PC-3 (cell line): ENCODE data around the gene SH3BP4. TPM values are rescaled to one million over a fixed set of nuclear protein-coding genes. Genes with fewer than 3 reads are reported as not detected.

Experiments
- ATAC-seq: fragments of 200-7000 bp; cut with Tn5 transposase; 2 replicates; pipeline ENCODE4 v1.9.1; 2020; ENCODE audit warnings: mild to moderate bottlenecking, moderate library complexity
- BruUV-seq: library from RNA; stranded (reverse); fragments of 400-500 nt; replicated peaks from 2 replicates; lab custom pipeline; 2021; lab: Mats Ljungman, UMichigan
- CTCF ChIA-PET: fragments of 300-600 bp; sonication (Branson Sonifier 250); formaldehyde crosslinking; loops from one replicate; lab custom pipeline; 2022; ENCODE audit warnings: antibody characterized with exemption; lab: Charles Lee
- POLR2A ChIA-PET: fragments of 300-600 bp; sonication (Branson Sonifier 250); formaldehyde crosslinking; loops from one replicate; lab custom pipeline; 2022; ENCODE audit warnings: antibody characterized with exemption; ENCODE audit not compliant: unreplicated experiment; lab: Charles Lee
- DNase-seq: peaks from one replicate; pipeline ENCODE4 v3.0.0-alpha.2; 2015
- H2AFZ ChIP-seq: fragments of 300-600 bp; sonication (generic); 2 replicates; pipeline ENCODE4 v1.6.0; 2016; ENCODE audit warnings: antibody characterized with exemption, low read length
- H3F3A ChIP-seq: fragments of 300-600 bp; sonication (generic); one replicate; pipeline ENCODE4 v1.6.0; 2017; ENCODE audit warnings: antibody characterized with exemption, low read length, control low read depth, mild to moderate bottlenecking; ENCODE audit not compliant: unreplicated experiment
- H3K27ac ChIP-seq: fragments of 300-600 bp; sonication (generic); 2 replicates; pipeline ENCODE4 v1.5.1; 2016; ENCODE audit warnings: mild to moderate bottlenecking, low read length
- H3K27me3 ChIP-seq: fragments of 300-600 bp; sonication (generic); 2 replicates; pipeline ENCODE4 v1.6.1; 2016; ENCODE audit warnings: low read length, mixed read lengths
- H3K36me3 ChIP-seq: fragments of 300-600 bp; sonication (generic); 2 replicates; pipeline ENCODE4 v1.6.1; 2016; ENCODE audit warnings: low read depth, mixed run types, low read length, mixed read lengths
- H3K4me1 ChIP-seq: fragments of 300-600 bp; sonication (generic); 2 replicates; pipeline ENCODE4 v1.5.1; 2016; ENCODE audit warnings: low read length; ENCODE audit not compliant: insufficient read depth
- H3K4me2 ChIP-seq: fragments of 300-600 bp; sonication (generic); 2 replicates; pipeline ENCODE4 v1.6.0; 2016; ENCODE audit warnings: low read length
- H3K4me3 ChIP-seq: fragments of 300-600 bp; sonication (generic); 2 replicates; pipeline ENCODE4 v1.5.1; 2016; ENCODE audit warnings: mild to moderate bottlenecking, low read length, mixed read lengths
- H3K79me2 ChIP-seq: fragments of 300-600 bp; sonication (generic); 2 replicates; pipeline ENCODE4 v1.6.1; 2017; ENCODE audit warnings: low read length, mixed read lengths
- H3K9ac ChIP-seq: fragments of 300-600 bp; sonication (generic); 2 replicates; pipeline ENCODE4 v1.6.0; 2016; ENCODE audit warnings: mild to moderate bottlenecking, low read length
- H3K9me2 ChIP-seq: fragments of 300-600 bp; sonication (generic); replicated peaks from 2 replicates; pipeline ENCODE4 v1.6.1; 2016; ENCODE audit warnings: mixed run types, low read length, mixed read lengths
- H3K9me3 ChIP-seq: fragments of 300-600 bp; sonication (generic); 2 replicates; pipeline ENCODE4 v1.6.1; 2016; ENCODE audit warnings: low read length, mixed read lengths
- H4K20me1 ChIP-seq: fragments of 300-600 bp; sonication (generic); 2 replicates; pipeline ENCODE4 v1.6.1; 2016; ENCODE audit warnings: low read length, mixed read lengths
- EZH2 ChIP-seq: fragments of 300-600 bp; sonication (generic); IDR thresholded peaks from one replicate; pipeline ENCODE4 v1.6.1; 2017; ENCODE audit warnings: antibody characterized with exemption, mild to moderate bottlenecking, low read length; ENCODE audit not compliant: unreplicated experiment
- EZH2phosphoT487 ChIP-seq: fragments of 300-600 bp; sonication (generic); IDR thresholded peaks from 2 replicates; pipeline ENCODE4 v1.6.1; 2018; ENCODE audit warnings: mild to moderate bottlenecking, antibody characterized with exemption, low read length, borderline replicate concordance
- intact Hi-C: fragments of 100-400 bp; cut with micrococcal nuclease; formaldehyde crosslinking; loops from 2 replicates; pipeline ENCODE4 v1.9.0; 2023
- total RNA-seq: library from RNA; depleted of rRNA; stranded (reverse); fragments of >200 nt; gene quantifications from 2 replicates; pipeline ENCODE4 v1.2.3, GENCODE V29; 2014
- TF ChIP-seq, protein P1 (sequence below): fragments of 300-600 bp; sonication (generic); conservative IDR thresholded peaks from 2 replicates; pipeline ENCODE4 v1.5.1; 2017; ENCODE audit warnings: antibody characterized with exemption, low read depth, mild to moderate bottlenecking, low read length

The SH3BP4 gene
- total RNA-seq, 1 experiment from 2014 or later: 35.2 TPM

DNA sequence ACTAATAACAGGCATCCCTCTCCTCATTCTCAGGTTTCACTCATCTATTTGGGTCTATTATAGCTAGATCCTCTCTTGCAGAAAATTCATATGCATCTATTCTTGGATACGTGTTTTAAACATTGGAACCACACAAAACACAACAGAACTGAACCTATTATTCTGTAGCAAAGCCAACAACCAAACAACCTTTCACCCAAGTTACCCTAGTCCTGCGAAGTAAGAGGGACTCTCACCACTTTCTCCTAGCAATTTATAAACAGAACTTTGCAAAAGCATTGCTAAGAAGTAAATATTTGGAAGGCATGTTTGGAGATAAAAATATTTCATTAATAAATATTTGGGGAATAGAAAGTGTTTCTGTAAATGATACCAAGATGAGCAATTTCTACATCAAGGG is 20.4 kb upstream of the SH3BP4 start:
- POLR2A ChIA-PET: no interaction called here
- Histone ChIP-seq H3K27ac (no peak overlapping the region), H3K27me3 (no peaks in the 10 kb centered on the region), H3F3A (no peaks in the 10 kb centered on the region), H3K9ac (no peak overlapping the region), H3K9me2 (no peaks in the 10 kb centered on the region), H3K79me2 (no peaks in the 10 kb centered on the region), H3K4me2 (no peak overlapping the region), H3K4me1 (no peaks in the 10 kb centered on the region), H3K9me3 (no peaks in the 10 kb centered on the region), H4K20me1 (no peaks in the 10 kb centered on the region), H3K4me3 (no peak overlapping the region), H3K36me3 (no peaks in the 10 kb centered on the region), H2AFZ (no peak overlapping the region)
- no peak for ATAC-seq
- intact Hi-C loops: no loop called here
- no peak for DNase-seq
- CTCF ChIA-PET: no interaction called here
- TF ChIP-seq, protein P1, sequence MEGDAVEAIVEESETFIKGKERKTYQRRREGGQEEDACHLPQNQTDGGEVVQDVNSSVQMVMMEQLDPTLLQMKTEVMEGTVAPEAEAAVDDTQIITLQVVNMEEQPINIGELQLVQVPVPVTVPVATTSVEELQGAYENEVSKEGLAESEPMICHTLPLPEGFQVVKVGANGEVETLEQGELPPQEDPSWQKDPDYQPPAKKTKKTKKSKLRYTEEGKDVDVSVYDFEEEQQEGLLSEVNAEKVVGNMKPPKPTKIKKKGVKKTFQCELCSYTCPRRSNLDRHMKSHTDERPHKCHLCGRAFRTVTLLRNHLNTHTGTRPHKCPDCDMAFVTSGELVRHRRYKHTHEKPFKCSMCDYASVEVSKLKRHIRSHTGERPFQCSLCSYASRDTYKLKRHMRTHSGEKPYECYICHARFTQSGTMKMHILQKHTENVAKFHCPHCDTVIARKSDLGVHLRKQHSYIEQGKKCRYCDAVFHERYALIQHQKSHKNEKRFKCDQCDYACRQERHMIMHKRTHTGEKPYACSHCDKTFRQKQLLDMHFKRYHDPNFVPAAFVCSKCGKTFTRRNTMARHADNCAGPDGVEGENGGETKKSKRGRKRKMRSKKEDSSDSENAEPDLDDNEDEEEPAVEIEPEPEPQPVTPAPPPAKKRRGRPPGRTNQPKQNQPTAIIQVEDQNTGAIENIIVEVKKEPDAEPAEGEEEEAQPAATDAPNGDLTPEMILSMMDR: no peak
- no peak for TF ChIP-seq EZH2phosphoT487
- no peak for TF ChIP-seq EZH2
- no TSS peak for BruUV-seq

DNA sequence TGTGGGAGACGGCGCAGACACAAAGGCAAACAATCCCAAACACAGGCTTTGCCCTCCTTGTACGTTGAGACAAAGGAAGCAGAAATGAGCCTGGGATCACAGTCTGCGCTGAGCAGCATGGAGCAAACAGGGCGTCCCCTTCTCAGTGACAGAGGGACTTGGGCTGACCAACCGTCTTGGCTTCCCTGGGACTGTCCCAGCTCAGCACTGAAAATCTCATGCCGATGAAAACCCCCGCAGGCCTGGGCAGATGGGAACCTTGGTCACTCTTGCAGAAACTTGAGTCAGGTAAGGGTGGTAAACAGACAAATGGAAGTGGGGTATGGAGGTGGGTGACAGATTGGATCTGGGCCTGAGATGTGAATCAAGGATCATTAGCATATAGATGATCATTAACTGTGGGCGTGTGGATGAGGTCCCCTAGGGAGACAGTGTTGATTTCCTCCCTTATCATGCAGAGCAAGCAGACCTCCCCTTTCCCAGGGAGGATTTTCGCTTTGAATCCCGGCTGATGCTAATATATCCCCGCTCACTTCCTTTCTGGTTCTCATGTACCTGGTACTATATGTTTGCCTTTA is 19.1 kb upstream of the SH3BP4 start:
- H3K9me2 ChIP-seq: no peaks in the 10 kb centered on the region
- H3F3A ChIP-seq: no peaks in the 10 kb centered on the region
- intact Hi-C loops: no loop called here
- no peaks in the 10 kb centered on the region for H3K4me1 ChIP-seq
- DNase-seq (no peak), ATAC-seq (no peak)
- H3K4me2 ChIP-seq: no peak overlapping the region
- no peak overlapping the region for H3K4me3 ChIP-seq
- H3K9me3 ChIP-seq: no peaks in the 10 kb centered on the region
- H3K27ac ChIP-seq: no peak overlapping the region
- no peak overlapping the region for H2AFZ ChIP-seq
- no peaks in the 10 kb centered on the region for H4K20me1 ChIP-seq
- no peaks in the 10 kb centered on the region for H3K36me3 ChIP-seq
- no TSS peak for BruUV-seq
- CTCF ChIA-PET: no interaction called here
- H3K27me3 ChIP-seq: no peaks in the 10 kb centered on the region
- POLR2A ChIA-PET: no interaction called here
- no peak overlapping the region for H3K9ac ChIP-seq
- H3K79me2 ChIP-seq: no peaks in the 10 kb centered on the region
- TF ChIP-seq EZH2phosphoT487 (no peak), EZH2 (no peak)
- TF ChIP-seq, protein P1: no peak

DNA sequence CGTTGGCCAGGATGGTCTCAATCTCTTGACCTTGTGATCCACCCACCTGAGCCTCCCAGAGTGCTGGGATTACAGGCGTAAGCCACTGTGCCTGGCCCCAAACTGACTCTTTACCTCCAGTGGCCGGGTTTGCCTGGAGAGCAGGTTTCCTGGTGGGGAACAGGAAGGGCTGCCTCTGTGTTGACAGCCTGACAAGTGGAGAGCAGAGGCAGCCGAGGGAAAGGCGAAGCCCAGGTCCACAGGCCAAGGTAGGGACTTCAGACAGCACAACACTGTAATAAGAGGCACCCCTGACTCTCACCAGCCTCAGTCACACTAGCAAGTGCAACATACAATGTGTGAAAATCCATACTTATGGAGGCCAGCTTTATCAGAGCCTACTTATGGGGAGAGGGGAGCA is 16.5 kb upstream of the SH3BP4 start:
- intact Hi-C loops: no loop called here
- no TSS peak for BruUV-seq
- Histone ChIP-seq H3F3A (no peaks in the 10 kb centered on the region), H3K27me3 (no peaks in the 10 kb centered on the region), H3K4me3 (no peak overlapping the region), H3K9me2 (no peaks in the 10 kb centered on the region), H3K36me3 (no peaks in the 10 kb centered on the region), H2AFZ (no peak overlapping the region), H3K79me2 (no peaks in the 10 kb centered on the region), H3K27ac (no peak overlapping the region), H3K4me2 (no peak overlapping the region), H3K9ac (no peak overlapping the region), H3K4me1 (no peaks in the 10 kb centered on the region), H3K9me3 (no peaks in the 10 kb centered on the region), H4K20me1 (no peaks in the 10 kb centered on the region)
- no peak for ATAC-seq
- no peak for DNase-seq
- POLR2A ChIA-PET: no interaction called here
- CTCF ChIA-PET: no interaction called here
- TF ChIP-seq EZH2 (no peak), EZH2phosphoT487 (no peak)
- TF ChIP-seq, protein P1: no peak
